ENCODE measurements around the gene SLC33A1.

The SLC33A1 gene

DNA sequence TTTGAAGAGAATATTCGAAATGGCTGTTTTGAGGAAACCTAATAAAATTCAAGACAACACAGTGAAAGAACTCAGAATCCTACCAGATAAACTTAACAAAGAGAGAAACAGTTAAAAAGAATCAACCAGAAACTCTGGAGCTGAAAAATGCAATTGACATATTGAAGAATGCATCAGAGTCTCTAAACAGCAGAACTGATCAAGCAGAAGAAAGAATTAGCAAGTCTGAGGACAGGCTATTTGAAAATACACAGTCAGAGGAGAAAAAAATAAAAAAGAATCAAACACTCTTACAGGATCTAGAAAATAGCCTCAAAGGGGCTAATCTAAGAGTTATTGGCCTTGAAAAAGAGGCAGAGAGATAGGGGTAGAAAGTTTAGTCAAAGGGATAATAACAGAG, 61.7 kb downstream of the SLC33A1 start:
- Histone ChIP-seq H3K4me3 (ENCODE audit: low read depth in 1 of 2, low read length in 2 of 2) (no peak overlapping the region), H3K27ac (ENCODE audit: low read depth, low read length) (no peak overlapping the region), H3K27me3 (ENCODE audit: control insufficient read depth in 1 of 2, insufficient read depth in 2 of 2, low read length in 2 of 2) (no peaks in the 10 kb centered on the region), H3K9ac (ENCODE audit: low read depth in 1 of 2, low read length in 2 of 2) (no peak overlapping the region), H3K36me3 (ENCODE audit: control insufficient read depth in 1 of 2, insufficient read depth in 2 of 2, low read length in 2 of 2) (peaks cover 0 to 11% of the 10 kb centered on the region in 2 donors), H3K4me1 (ENCODE audit: control insufficient read depth in 1 of 2, insufficient read depth in 2 of 2, low read length in 2 of 2) (no peaks in the 10 kb centered on the region), H3K9me3 (ENCODE audit: control insufficient read depth in 1 of 2, low read length in 2 of 2) (no peaks in the 10 kb centered on the region)

DNA sequence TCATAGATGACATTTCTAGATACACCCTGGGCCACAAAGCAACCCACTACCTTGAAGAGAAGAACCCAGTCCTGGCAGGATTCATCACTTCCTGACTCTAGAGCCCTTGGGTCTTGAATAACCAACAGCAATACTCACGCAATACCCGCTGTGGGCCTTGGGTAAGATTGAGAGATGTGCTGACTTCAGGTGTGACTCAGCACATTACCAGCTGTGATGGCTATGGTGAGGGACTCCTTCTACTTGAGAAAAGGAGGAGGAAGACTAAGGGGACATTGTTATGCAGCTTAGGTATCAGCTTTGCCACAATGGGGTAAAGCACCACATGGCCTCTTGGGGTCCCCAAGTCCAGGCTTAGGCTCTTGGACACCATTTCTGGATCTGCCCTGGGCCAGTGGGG, 63.0 kb downstream of the SLC33A1 start:
- H3K4me1 ChIP-seq (ENCODE audit: control insufficient read depth in 1 of 2, insufficient read depth in 2 of 2, low read length in 2 of 2): no peaks in the 10 kb centered on the region
- H3K9ac ChIP-seq (ENCODE audit: low read depth in 1 of 2, low read length in 2 of 2): no peak overlapping the region
- H3K36me3 ChIP-seq (ENCODE audit: control insufficient read depth in 1 of 2, insufficient read depth in 2 of 2, low read length in 2 of 2): peaks cover 0 to 11% of the 10 kb centered on the region in 2 donors
- no peak overlapping the region for H3K27ac ChIP-seq (ENCODE audit: low read depth, low read length)
- no peaks in the 10 kb centered on the region for H3K27me3 ChIP-seq (ENCODE audit: control insufficient read depth in 1 of 2, insufficient read depth in 2 of 2, low read length in 2 of 2)
- no peak overlapping the region for H3K4me3 ChIP-seq (ENCODE audit: low read depth in 1 of 2, low read length in 2 of 2)
- H3K9me3 ChIP-seq (ENCODE audit: control insufficient read depth in 1 of 2, low read length in 2 of 2): no peaks in the 10 kb centered on the region

DNA sequence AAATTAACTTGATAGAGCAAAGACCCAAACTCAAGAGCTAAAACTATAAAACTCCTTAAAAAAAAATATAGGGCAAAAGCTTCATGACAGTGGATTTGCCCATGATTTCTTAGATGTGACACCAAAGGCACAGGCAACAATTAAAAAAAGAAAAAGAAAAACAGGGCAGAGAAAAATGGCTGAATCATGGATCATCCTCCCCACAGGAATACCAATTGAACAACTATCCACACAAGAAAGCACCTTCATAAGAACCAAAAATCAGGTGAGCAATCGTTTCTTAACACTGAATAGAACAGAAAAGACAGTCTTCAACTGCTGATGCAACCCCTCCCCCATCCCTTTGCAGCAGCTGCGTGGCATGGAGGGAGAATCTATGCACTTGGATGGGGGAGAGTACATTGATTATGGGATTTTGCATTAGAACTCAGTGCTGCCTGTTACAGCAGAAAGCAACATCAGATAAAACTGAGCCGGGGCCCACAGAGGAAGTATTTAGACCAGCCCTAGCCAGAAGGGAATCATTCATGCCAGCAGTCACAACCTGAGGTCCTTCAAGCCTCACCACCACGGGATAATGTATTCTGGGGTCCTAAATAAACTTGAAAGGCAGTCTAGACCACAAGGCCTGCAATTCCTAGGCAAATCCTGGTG, 63.8 kb downstream of the SLC33A1 start:
- Histone ChIP-seq H3K4me1 (ENCODE audit: control insufficient read depth in 1 of 2, insufficient read depth in 2 of 2, low read length in 2 of 2) (no peaks in the 10 kb centered on the region), H3K27me3 (ENCODE audit: control insufficient read depth in 1 of 2, insufficient read depth in 2 of 2, low read length in 2 of 2) (no peaks in the 10 kb centered on the region), H3K4me3 (ENCODE audit: low read depth in 1 of 2, low read length in 2 of 2) (no peak overlapping the region), H3K9ac (ENCODE audit: low read depth in 1 of 2, low read length in 2 of 2) (no peak overlapping the region), H3K27ac (ENCODE audit: low read depth, low read length) (no peak overlapping the region), H3K9me3 (ENCODE audit: control insufficient read depth in 1 of 2, low read length in 2 of 2) (no peaks in the 10 kb centered on the region), H3K36me3 (ENCODE audit: control insufficient read depth in 1 of 2, insufficient read depth in 2 of 2, low read length in 2 of 2) (peaks cover 0 to 11% of the 10 kb centered on the region in 2 donors)

DNA sequence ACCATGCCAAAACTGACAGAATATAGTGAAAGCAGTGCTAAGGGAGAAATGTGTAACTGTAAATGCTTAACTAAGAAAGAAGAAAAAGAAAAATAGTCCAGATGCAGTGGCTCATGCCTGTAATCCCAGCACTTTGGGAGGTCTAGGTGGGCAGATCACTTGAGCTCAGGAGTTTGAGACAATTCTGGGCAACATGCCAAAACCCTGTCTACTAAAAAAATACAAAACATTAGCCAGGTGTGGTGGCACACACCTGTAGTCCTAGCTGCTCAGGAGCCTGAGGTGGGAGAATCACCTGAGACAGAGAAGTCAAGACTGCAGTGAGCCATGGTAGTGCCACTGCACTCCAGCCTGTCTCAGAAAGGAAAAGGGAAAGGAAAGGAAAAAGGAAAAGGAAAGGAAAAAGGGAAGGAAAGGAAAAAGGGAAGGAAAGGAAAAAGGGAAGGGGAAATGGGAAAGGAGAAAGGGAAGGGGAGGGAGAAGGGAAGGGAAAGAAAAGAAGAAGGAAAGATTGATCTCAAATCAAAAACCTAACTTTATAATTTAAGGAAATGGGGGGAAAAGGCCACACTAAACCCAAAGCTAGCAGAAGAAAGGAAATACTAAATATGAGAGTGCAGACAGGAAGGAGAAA, 68.4 kb downstream of the SLC33A1 start:
- Histone ChIP-seq H3K9ac (ENCODE audit: low read depth in 1 of 2, low read length in 2 of 2) (no peak overlapping the region), H3K4me1 (ENCODE audit: control insufficient read depth in 1 of 2, insufficient read depth in 2 of 2, low read length in 2 of 2) (no peaks in the 10 kb centered on the region), H3K27me3 (ENCODE audit: control insufficient read depth in 1 of 2, insufficient read depth in 2 of 2, low read length in 2 of 2) (no peaks in the 10 kb centered on the region), H3K9me3 (ENCODE audit: control insufficient read depth in 1 of 2, low read length in 2 of 2) (peaks cover 5 to 9% of the 10 kb centered on the region in 2 donors), H3K4me3 (ENCODE audit: low read depth in 1 of 2, low read length in 2 of 2) (no peak overlapping the region), H3K36me3 (ENCODE audit: control insufficient read depth in 1 of 2, insufficient read depth in 2 of 2, low read length in 2 of 2) (no peaks in the 10 kb centered on the region), H3K27ac (ENCODE audit: low read depth, low read length) (no peak overlapping the region)

DNA sequence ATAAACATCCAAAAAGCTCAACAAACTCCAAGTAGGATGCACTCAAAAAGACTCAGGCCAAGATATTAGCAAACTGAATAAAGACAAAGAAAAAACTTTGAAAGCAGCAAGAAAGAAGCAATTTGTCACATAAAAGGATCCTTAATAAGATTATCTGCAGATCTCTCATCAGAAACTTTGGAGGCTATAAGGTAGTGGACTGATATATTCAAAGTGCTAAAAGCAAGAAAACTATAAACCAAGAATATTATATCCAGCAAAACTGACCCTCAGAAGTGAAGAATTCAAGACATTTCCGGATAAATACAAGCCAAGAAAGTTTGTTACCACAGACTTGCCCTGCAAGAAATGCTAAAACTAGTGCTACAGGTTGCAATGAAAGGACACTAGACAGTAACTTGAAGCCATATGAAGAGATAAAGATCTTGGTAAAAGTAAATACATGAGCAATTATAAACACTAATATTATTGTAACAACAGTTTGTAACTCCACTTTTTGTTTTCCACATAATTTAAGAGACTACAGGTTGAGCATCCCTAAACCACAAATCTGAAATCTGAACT, 71.8 kb downstream of the SLC33A1 start:
- no peaks in the 10 kb centered on the region for H3K36me3 ChIP-seq (ENCODE audit: control insufficient read depth in 1 of 2, insufficient read depth in 2 of 2, low read length in 2 of 2)
- no peaks in the 10 kb centered on the region for H3K4me1 ChIP-seq (ENCODE audit: control insufficient read depth in 1 of 2, insufficient read depth in 2 of 2, low read length in 2 of 2)
- H3K9ac ChIP-seq (ENCODE audit: low read depth in 1 of 2, low read length in 2 of 2): no peak overlapping the region
- H3K27me3 ChIP-seq (ENCODE audit: control insufficient read depth in 1 of 2, insufficient read depth in 2 of 2, low read length in 2 of 2): no peaks in the 10 kb centered on the region
- H3K27ac ChIP-seq (ENCODE audit: low read depth, low read length): no peak overlapping the region
- H3K9me3 ChIP-seq (ENCODE audit: control insufficient read depth in 1 of 2, low read length in 2 of 2): peaks cover 5 to 9% of the 10 kb centered on the region in 2 donors
- H3K4me3 ChIP-seq (ENCODE audit: low read depth in 1 of 2, low read length in 2 of 2): no peak overlapping the region

DNA sequence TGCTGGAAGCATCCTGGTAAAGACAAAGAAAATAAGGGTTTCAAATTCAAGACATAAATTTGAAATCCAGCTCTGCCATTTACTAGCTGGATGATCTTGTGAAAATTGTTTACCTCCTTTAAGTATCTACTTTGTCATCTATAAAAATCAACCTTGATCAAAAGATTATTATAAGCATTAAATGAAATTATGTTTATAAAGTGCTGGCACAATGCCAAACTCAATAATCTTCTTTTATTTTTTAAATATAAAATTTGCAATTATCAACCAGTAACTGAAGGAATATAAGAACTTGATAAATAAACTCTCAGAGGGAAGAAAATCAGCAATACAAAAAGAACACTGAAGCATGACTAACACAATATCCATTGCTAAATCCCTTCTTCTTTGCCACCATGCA, 73.9 kb downstream of the SLC33A1 start:
- Histone ChIP-seq H3K27ac (ENCODE audit: low read depth, low read length) (no peak overlapping the region), H3K9ac (ENCODE audit: low read depth in 1 of 2, low read length in 2 of 2) (no peak overlapping the region), H3K36me3 (ENCODE audit: control insufficient read depth in 1 of 2, insufficient read depth in 2 of 2, low read length in 2 of 2) (no peaks in the 10 kb centered on the region), H3K9me3 (ENCODE audit: control insufficient read depth in 1 of 2, low read length in 2 of 2) (peaks cover 5 to 9% of the 10 kb centered on the region in 2 donors), H3K4me1 (ENCODE audit: control insufficient read depth in 1 of 2, insufficient read depth in 2 of 2, low read length in 2 of 2) (no peaks in the 10 kb centered on the region), H3K4me3 (ENCODE audit: low read depth in 1 of 2, low read length in 2 of 2) (no peak overlapping the region), H3K27me3 (ENCODE audit: control insufficient read depth in 1 of 2, insufficient read depth in 2 of 2, low read length in 2 of 2) (no peaks in the 10 kb centered on the region)

DNA sequence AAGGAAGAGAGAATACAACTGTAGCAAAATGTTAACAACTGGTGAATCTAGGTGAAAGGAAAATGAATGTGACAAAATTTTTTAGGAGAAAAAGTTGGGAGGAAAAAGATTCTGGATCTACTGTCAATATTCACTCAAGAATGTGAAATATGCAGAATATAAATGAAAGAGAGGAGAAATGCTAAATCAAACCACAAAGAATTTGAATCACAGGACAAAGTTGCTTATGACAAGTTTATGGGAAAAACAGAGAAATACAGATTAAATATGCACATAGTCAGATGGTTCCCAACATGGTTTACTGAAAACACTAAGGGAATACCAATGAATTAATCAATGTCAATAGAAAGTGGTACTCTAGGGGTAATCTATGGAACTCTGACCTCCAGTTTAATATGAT, 75.8 kb downstream of the SLC33A1 start:
- Histone ChIP-seq H3K4me3 (ENCODE audit: low read depth in 1 of 2, low read length in 2 of 2) (no peak overlapping the region), H3K36me3 (ENCODE audit: control insufficient read depth in 1 of 2, insufficient read depth in 2 of 2, low read length in 2 of 2) (no peaks in the 10 kb centered on the region), H3K27ac (ENCODE audit: low read depth, low read length) (no peak overlapping the region), H3K4me1 (ENCODE audit: control insufficient read depth in 1 of 2, insufficient read depth in 2 of 2, low read length in 2 of 2) (no peaks in the 10 kb centered on the region), H3K9me3 (ENCODE audit: control insufficient read depth in 1 of 2, low read length in 2 of 2) (peaks cover 5 to 9% of the 10 kb centered on the region in 2 donors), H3K27me3 (ENCODE audit: control insufficient read depth in 1 of 2, insufficient read depth in 2 of 2, low read length in 2 of 2) (no peaks in the 10 kb centered on the region), H3K9ac (ENCODE audit: low read depth in 1 of 2, low read length in 2 of 2) (no peak overlapping the region)

DNA sequence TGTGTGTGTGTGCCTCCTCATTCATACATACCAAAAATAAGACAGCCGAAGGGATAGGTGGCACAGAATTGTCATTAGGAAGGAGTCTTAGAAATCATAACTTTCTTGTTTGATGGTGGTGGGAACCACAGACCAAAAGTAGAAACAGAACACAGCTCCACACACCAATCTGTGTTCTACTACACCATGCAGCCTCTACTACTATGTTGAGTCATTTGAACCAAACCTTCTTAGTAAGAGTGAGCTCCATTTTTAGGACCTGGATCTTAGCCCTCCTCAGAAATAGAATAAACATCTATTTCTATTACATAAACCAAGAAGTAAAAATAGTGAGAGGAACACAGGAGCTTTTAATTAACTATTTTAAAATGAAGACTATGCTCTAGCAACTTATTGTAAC, 81.4 kb downstream of the SLC33A1 start:
- Histone ChIP-seq H3K36me3 (ENCODE audit: control insufficient read depth in 1 of 2, insufficient read depth in 2 of 2, low read length in 2 of 2) (peaks cover 0 to 4% of the 10 kb centered on the region in 2 donors), H3K27ac (ENCODE audit: low read depth, low read length) (no peak overlapping the region), H3K4me1 (ENCODE audit: control insufficient read depth in 1 of 2, insufficient read depth in 2 of 2, low read length in 2 of 2) (no peaks in the 10 kb centered on the region), H3K4me3 (ENCODE audit: low read depth in 1 of 2, low read length in 2 of 2) (no peak overlapping the region), H3K27me3 (ENCODE audit: control insufficient read depth in 1 of 2, insufficient read depth in 2 of 2, low read length in 2 of 2) (no peaks in the 10 kb centered on the region), H3K9me3 (ENCODE audit: control insufficient read depth in 1 of 2, low read length in 2 of 2) (peaks cover 0 to 2% of the 10 kb centered on the region in 2 donors), H3K9ac (ENCODE audit: low read depth in 1 of 2, low read length in 2 of 2) (no peak overlapping the region)

DNA sequence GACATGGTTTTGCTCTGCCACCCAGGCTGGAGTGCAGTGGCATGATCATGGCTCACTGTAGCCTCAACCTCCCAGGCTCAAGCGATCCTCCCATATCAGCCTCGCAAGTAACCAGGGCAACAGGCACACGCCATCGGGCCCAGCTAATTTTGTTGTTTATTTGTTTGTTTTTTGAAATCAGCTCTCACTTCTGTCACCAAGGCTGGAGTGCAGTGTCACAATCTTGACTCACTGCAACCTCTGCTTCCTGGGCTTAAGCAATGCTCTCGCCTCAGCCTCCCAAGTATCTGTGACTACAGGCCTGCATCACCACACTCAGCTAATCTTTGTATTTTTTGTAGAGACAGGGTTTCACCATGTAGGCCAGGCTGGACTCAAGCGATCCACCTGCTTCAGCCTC, 83.1 kb downstream of the SLC33A1 start:
- no peaks in the 10 kb centered on the region for H3K27me3 ChIP-seq (ENCODE audit: control insufficient read depth in 1 of 2, insufficient read depth in 2 of 2, low read length in 2 of 2)
- no peak overlapping the region for H3K4me3 ChIP-seq (ENCODE audit: low read depth in 1 of 2, low read length in 2 of 2)
- H3K36me3 ChIP-seq (ENCODE audit: control insufficient read depth in 1 of 2, insufficient read depth in 2 of 2, low read length in 2 of 2): peaks cover 0 to 4% of the 10 kb centered on the region in 2 donors
- H3K9me3 ChIP-seq (ENCODE audit: control insufficient read depth in 1 of 2, low read length in 2 of 2): peaks cover 0 to 2% of the 10 kb centered on the region in 2 donors
- no peaks in the 10 kb centered on the region for H3K4me1 ChIP-seq (ENCODE audit: control insufficient read depth in 1 of 2, insufficient read depth in 2 of 2, low read length in 2 of 2)
- no peak overlapping the region for H3K27ac ChIP-seq (ENCODE audit: low read depth, low read length)
- H3K9ac ChIP-seq (ENCODE audit: low read depth in 1 of 2, low read length in 2 of 2): no peak overlapping the region

All from duodenal mucosa (tissue), 2 donors.